ENCODE data around the gene LHFPL2.

GRCh38 chr5:78505860-78506259 lies 142.7 kb downstream of the LHFPL2 start:
- TF ChIP-seq CTCF (conservative IDR thresholded peaks at IDR 0.05; ENCODE audit: low read depth, low read length) (no peak), ELK1 (IDR thresholded peaks at IDR 0.05; ENCODE audit: borderline replicate concordance, low read depth, low read length) (no peak), POLR2A (IDR thresholded peaks at IDR 0.05; ENCODE audit: low read depth, low read length) (no peak), MAZ (IDR thresholded peaks at IDR 0.05; ENCODE audit: borderline replicate concordance, low read depth, low read length) (no peak), RFX5 (IDR thresholded peaks at IDR 0.05; ENCODE audit: low read depth, low read length) (no peak), RAD21 (IDR thresholded peaks at IDR 0.05; ENCODE audit: low read length) (no peak), USF2 (IDR thresholded peaks at IDR 0.05; ENCODE audit: low read depth, low read length) (no peak), CEBPB (IDR thresholded peaks at IDR 0.05; ENCODE audit: low read depth, low read length) (no peak), NFE2L2 (IDR thresholded peaks at IDR 0.05; ENCODE audit: low read depth, low read length) (no peak), FOS (IDR thresholded peaks at IDR 0.05; ENCODE audit: low read depth, low read length) (no peak), RCOR1 (IDR thresholded peaks at IDR 0.05; ENCODE audit: insufficient replicate concordance, low read length) (no peak), BHLHE40 (IDR thresholded peaks at IDR 0.05; ENCODE audit: low read depth, low read length) (no peak), CHD1 (IDR thresholded peaks at IDR 0.05; ENCODE audit: low read depth, low read length) (no peak)

Measured in IMR-90 (cell line).